ENCODE data around the gene TAF7. TPM values are rescaled to one million over a fixed set of nuclear protein-coding genes. Genes with fewer than 3 reads are reported as not detected.

The TAF7 gene
- total RNA-seq, 1 donor from 2014 or later = 97.2 TPM

GRCh38 chr5:141359790-141360426 lies 39.3 kb upstream of the TAF7 start, which contains the start of gene PCDHGB2:
TSS of gene PCDHGB2 (plus strand) at chr5:141359994. CDS start at chr5:141360136, 142 bp downstream.
- no peak for DNase-seq (ENCODE audit: low spot score in 2 of 2, unreplicated experiment in 2 of 2)
- H3K36me3 Mint-ChIP-seq = peaks cover 17% of the 10 kb centered on the region

DNA sequence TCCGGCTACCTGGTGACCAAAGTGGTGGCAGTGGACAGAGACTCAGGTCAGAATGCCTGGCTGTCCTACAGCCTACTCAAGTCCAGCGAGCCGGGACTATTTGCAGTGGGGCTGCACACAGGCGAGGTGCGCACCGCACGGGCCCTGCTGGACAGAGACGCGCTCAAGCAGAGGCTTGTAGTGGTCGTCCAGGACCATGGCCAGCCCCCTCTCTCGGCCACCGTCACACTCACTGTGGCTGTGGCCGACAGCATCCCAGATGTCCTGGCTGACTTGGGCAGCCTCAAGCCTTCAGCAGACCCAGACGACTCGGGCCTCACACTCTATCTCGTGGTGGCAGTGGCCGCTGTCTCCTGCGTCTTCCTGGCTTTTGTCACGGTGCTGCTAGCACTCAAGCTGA lies 36.4 kb upstream of the TAF7 start:
- DNase-seq (ENCODE audit: low spot score in 2 of 2, unreplicated experiment in 2 of 2) = no peak
- Mint-ChIP-seq H3K36me3 (peaks cover 16% of the 10 kb centered on the region), H3K4me1 (no peaks in the 10 kb centered on the region), H3K4me3 (no peak overlapping the region), H3K27ac (no peak overlapping the region), H3K9me3 (peaks cover 65% of the 10 kb centered on the region), H3K27me3 (ENCODE audit: low read depth) (no peaks in the 10 kb centered on the region)
- TF ChIP-seq CTCF (IDR thresholded peaks at IDR 0.05; ENCODE audit: unreplicated experiment) = no peak

More at GRCh38 chr5:141359790-141360426, 39.3 kb upstream of the TAF7 start, which contains the start of gene PCDHGB2:
- no peak within 1 kb of the TSS for H3K4me3 Mint-ChIP-seq
- TF ChIP-seq CTCF (IDR thresholded peaks at IDR 0.05; ENCODE audit: unreplicated experiment) = no peak
- H3K27ac Mint-ChIP-seq = no peak within 1 kb of the TSS
- peaks cover 60% of the 10 kb centered on the region for H3K9me3 Mint-ChIP-seq
- no peaks in the 10 kb centered on the region for H3K4me1 Mint-ChIP-seq
- no peaks in the 10 kb centered on the region for H3K27me3 Mint-ChIP-seq (ENCODE audit: low read depth)

DNA sequence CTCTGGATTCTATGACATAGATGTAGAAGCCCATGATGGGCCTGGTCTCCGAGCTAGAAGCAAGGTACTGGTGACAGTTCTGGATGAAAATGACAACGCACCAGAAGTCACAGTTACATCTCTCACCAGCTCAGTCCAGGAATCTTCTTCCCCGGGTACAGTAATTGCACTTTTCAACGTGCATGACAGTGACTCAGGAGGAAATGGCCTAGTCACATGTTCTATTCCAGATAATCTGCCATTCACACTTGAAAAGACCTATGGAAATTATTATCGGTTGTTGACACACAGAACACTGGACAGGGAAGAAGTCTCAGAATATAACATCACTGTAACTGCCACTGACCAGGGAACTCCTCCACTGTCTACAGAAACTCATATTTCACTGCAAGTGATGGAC lies 35.5 kb upstream of the TAF7 start:
- Mint-ChIP-seq H3K4me1 (no peaks in the 10 kb centered on the region), H3K27ac (no peak overlapping the region), H3K27me3 (ENCODE audit: low read depth) (no peaks in the 10 kb centered on the region), H3K4me3 (no peak overlapping the region), H3K9me3 (peaks cover 61% of the 10 kb centered on the region), H3K36me3 (peaks cover 14% of the 10 kb centered on the region)
- DNase-seq (ENCODE audit: low spot score in 2 of 2, unreplicated experiment in 2 of 2) = no peak
- no peak for TF ChIP-seq CTCF (IDR thresholded peaks at IDR 0.05; ENCODE audit: unreplicated experiment)

DNA sequence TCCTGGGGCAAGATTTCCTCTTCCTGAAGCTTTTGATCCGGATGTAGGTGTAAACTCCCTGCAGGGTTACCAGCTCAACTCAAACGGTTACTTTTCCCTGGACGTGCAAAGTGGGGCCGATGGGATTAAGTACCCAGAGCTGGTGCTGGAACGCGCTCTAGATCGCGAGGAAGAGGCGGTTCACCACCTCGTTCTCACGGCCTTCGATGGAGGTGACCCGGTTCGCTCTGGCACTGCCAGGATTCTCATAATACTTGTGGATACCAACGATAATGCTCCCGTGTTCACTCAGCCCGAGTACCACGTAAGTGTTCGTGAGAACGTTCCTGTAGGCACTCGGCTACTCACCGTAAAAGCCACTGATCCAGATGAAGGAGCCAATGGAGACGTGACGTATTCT lies 35.1 kb upstream of the TAF7 start:
- H3K36me3 Mint-ChIP-seq = peaks cover 9% of the 10 kb centered on the region
- no peak for DNase-seq (ENCODE audit: low spot score in 2 of 2, unreplicated experiment in 2 of 2)
- TF ChIP-seq CTCF (IDR thresholded peaks at IDR 0.05; ENCODE audit: unreplicated experiment) = no peak
- H3K9me3 Mint-ChIP-seq = peaks cover 60% of the 10 kb centered on the region
- H3K4me1 Mint-ChIP-seq = no peaks in the 10 kb centered on the region
- no peak overlapping the region for H3K4me3 Mint-ChIP-seq
- no peaks in the 10 kb centered on the region for H3K27me3 Mint-ChIP-seq (ENCODE audit: low read depth)
- no peak overlapping the region for H3K27ac Mint-ChIP-seq

DNA sequence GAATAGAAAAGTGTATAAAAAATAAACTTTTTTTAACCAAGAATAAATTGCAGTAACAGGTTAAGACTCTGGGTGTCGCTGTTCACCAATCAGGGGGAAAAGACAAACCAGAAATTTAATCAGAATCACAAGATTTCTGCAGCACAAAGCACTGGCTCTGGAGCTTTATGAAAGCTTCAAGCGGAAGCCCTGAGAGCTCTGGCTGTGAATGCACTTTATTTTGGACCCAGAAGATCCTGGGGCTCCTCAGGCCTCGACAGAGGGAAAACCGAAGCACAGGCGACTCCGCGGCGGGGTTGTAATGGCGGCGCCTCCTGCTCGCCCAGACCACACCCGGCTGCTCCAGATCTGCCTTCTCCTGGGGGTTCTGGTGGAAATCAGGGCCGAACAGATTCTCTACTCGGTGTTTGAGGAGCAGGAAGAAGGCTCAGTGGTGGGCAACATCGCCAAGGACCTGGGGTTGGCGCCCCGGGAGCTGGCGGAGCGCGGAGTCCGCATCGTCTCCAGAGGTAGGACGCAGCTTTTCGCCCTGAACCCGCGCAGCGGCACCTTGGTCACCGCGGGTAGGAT lies 34.4 kb upstream of the TAF7 start, which contains the start of gene PCDHGA4:
Gene PCDHGA4 (plus strand): TSS at position 122 of the 570 bp plus-strand sequence. CDS start 87 bp downstream, at position 209.
- TF ChIP-seq CTCF (IDR thresholded peaks at IDR 0.05; ENCODE audit: unreplicated experiment) = peak; percentile 63
- no peaks in the 10 kb centered on the region for H3K27me3 Mint-ChIP-seq (ENCODE audit: low read depth)
- no peak within 1 kb of the TSS for H3K27ac Mint-ChIP-seq
- peaks cover 60% of the 10 kb centered on the region for H3K9me3 Mint-ChIP-seq
- no peak within 1 kb of the TSS for H3K4me3 Mint-ChIP-seq
- no peak for DNase-seq (ENCODE audit: low spot score in 2 of 2, unreplicated experiment in 2 of 2)
- peaks cover 9% of the 10 kb centered on the region for H3K36me3 Mint-ChIP-seq
- H3K4me1 Mint-ChIP-seq = no peaks in the 10 kb centered on the region
